Stimulated activated CD4-positive, alpha-beta T cell treated with anti-CD3 and anti-CD28 coated beads, Interleukin-2, amount 100 ng/mL, for 48 hours (primary cell): ENCODE data around the gene DNAJC7.
"Not testable (repeated sequence)": the region's sequence is repeated elsewhere in the genome, so short reads cannot be mapped to it uniquely, and the experiment has no call there.

Experiments used
- DNase-seq, 2 donors: peaks; one replicate each; pipeline ENCODE4 v3.0.0-alpha.2; 2020

DNAJC7 gene

DNA sequence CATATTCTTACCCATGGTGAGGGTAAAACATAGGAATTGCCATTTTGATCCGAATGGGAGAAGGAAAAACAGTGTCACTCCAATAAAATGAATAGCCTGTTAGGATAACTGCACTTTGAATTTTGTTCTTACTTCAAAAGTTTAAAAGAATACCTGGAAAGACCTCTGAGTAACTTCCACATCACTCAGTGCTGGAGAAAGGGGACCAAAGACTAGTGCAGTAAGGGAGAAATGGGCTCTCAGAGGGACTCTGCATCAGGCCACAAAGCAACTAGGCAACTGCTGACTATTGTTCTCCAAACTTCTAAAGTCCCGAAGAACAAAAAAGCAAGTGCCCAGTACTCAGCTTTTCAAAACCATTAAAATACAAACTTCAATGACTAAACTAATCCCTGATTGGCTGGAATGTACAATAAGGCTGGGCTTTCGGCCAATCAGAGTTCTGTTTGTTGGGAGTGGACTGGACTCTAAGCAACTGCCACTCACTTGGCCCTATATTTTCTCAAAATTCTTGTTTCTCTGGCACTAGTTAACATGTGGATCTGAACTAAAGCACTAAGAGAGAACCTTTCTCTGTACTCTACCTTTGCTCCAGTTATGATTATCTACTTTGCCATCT is 6.2 kb downstream of the DNAJC7 start:
- no peak for DNase-seq

GRCh38 chr17:42010266-42010680 is 7.0 kb downstream of the DNAJC7 start:
- not testable (repeated sequence) for DNase-seq

DNA sequence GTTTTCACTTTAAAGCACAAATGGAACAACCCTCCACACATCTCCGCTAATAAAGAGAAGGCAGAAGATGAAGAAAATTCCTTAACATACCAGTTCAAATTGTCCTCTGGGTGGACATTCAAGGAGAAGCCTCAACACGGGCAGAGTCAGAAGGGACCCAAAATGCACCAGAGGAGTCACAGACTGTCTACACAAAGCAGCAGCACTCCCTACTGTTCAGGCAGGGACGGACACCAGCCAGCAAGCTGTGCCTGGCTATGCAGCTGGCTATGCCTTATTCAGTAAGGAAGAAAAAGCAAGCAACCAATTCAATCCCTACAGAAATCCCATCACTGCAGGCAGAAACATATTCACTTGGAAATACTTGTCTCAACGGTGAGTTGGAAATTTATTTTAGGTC is 8.1 kb downstream of the DNAJC7 start:
- no peak for DNase-seq

DNA sequence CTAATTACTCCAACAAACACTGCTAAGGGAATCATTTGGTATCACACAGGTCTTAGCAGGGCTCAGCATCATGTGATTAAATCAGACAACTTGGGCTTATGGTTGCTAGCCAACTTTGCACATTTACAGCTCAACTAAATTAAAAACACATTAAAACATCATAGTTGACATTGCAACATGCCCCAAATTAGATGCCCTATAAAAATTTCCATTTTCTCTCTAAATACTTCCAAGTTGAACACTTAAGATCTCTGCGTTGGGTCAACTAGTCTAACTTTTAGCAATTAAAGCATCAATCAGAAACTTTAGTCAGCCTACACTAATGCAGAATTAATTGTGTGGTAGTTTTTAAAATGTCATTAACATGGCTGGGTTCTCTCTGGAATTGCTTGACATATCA is 12.1 kb downstream of the DNAJC7 start:
- DNase-seq = no peak

- DNase-seq = no peak
Observed at GRCh38 chr17:42002792-42003301, 14.4 kb downstream of the DNAJC7 start.

DNA sequence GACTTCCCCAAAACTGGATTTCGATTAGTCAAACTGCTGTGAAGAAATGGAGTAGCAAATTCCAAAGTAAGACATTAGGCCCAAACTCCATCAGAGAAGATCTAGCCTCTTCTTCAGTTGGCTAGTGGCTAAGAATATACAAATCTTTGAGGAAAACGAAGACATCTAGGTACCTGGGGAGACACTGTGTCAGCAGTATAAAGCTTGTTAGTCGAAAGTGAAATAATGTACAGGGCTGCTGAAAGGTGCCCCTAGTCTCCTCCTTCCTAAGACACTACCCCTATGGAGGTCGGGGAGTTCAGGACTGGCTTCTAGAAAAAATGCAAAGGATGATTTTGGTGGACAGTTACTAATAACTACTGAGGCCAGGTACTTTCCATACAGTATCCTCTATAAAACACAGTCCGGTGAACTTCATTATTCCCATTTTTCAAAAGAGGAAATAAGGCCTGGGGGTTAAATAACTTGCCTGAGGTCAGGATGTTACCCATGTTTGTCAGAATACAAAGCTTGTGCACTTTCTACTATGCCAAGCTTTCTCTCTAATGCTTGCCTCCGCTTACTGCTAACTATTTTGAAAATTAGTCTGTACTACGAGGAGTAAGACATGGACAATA is 15.0 kb downstream of the DNAJC7 start:
- no peak for DNase-seq

GRCh38 chr17:42001729-42002128 is 15.5 kb downstream of the DNAJC7 start:
- no peak for DNase-seq

- no peak for DNase-seq
Observed at GRCh38 chr17:42000413-42001133, 16.7 kb downstream of the DNAJC7 start.

DNA sequence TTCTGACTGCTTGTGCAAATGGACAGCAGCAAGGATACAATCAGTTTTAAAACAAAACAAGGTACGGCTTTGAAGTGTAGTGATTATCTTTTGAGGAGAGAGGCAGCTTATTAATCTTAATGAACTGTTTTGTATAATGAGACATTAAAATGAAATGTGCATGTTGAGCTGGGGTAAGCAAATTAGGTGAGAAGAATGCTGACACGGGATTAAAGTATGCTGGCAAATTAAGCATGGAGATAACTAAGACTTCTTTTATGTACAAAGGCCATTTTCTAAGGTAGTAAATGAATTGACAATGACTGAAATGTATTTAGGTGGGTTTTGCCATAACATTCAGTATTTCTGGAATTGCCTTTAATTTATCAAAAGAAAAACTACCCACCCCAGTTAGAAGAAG is 18.7 kb downstream of the DNAJC7 start:
- DNase-seq = no peak

GRCh38 chr17:41996855-41997164 is 20.4 kb downstream of the DNAJC7 start:
- DNase-seq = no peak

DNA sequence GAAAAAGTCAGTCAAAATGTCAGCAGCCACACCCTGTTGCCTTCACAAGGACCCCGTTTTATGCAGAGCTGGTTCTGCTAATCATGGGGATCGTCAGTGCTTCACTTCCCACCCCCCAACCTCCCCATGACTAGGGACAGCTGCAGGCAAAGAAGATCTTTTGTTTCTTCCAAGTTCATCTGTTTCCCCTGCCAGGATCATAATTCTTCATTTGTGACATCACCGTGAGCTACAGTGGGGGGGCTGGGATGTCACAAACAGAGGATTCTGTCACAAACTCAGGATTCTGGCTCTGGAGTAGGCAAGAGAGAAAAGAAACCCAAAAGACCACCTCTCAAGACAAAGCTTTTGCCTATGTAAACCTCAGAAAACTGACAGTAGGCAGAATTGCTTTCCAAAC is 24.7 kb downstream of the DNAJC7 start:
- DNase-seq = no peak

- no peak for DNase-seq
Observed at GRCh38 chr17:41989702-41990419, 27.4 kb downstream of the DNAJC7 start.

GRCh38 chr17:41988418-41988817 is 28.8 kb downstream of the DNAJC7 start:
- DNase-seq = no peak

GRCh38 chr17:41987642-41988041 is 29.6 kb downstream of the DNAJC7 start:
- DNase-seq = no peak

- DNase-seq = no peak
Observed at GRCh38 chr17:41986634-41987033, 30.6 kb downstream of the DNAJC7 start.

GRCh38 chr17:41985919-41986318 is 31.3 kb downstream of the DNAJC7 start:
- no peak for DNase-seq

- DNase-seq = no peak
Observed at GRCh38 chr17:41984454-41984853, 32.8 kb downstream of the DNAJC7 start.

- DNase-seq = no peak
Observed at GRCh38 chr17:41982026-41982760, 35.0 kb downstream of the DNAJC7 start.

DNA sequence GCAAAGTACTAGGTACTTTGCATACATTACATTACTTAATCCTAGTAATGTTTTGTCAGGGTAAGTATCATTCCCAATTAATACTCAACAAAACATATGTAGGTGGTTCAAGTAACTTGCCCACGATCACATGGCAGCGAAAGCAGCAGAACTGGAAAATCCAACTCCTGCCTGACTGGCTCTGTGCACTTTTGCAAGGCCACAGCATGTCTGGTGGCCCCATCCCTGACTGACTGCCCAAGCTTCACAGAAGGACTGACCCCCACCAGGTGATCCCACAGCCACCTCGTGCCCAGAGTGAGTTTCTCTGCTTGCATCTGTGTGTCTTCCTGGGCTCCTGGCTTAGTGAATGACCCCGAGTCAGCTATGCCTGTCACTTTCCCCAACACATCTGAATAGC is 39.2 kb downstream of the DNAJC7 start:
- no peak for DNase-seq

- DNase-seq = no peak
Observed at GRCh38 chr17:41976142-41976768, 41.0 kb downstream of the DNAJC7 start.

DNA sequence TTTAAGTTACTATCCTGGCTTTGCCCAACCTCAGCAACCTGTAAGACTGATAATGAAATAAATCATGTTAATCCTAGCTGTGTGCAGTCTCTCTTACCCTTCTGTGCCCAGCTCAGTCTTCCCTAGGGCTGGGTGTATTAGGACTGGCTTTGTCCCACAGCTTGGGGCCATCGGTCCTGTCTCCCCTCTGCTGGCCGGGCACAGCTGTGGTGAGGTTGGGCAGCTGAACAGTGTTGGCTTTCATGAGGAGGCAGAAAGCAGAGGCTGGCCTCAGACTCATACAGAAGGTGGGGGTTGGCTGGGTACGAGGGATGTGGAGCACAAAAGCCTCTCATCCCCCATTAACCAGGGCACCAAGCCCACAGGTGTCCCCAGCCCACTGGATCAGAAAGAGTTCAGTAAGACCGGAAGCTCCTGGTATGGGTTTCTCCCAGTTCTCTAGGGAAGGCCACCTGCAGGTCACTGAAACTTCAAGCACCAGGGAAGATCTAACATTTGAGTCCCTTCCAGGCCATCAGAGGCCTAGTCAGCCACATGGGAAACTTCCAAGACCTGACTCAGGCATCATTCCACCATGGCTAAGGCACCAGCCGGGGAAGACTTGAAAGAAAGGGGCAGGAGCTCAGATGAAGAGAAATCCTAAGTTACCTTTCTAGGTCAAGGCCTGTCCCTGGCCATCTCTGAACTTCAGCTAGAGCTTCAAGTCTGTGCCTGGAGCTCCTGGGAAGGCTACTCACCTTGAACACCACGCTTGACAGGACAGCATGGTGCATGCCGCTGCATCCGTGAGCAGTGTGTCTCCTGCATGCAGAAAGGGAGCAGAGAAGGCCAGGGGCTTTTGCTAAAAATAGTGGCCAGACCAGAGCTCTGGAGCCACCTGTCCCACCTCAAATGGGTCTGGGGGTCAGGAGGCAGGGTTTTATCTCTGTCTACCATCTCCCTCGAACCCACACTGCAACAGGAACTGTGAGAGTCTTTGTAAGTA is 41.8 kb downstream of the DNAJC7 start:
- DNase-seq = no peak
